K562 (cell line): Measurements from ENCODE around the gene BRCC3. TPM values are rescaled to one million over a fixed set of nuclear protein-coding genes. Genes with fewer than 3 reads are reported as not detected.

ENCODE experiments used
- ATAC-seq: fragments of 200-7000 bp; cut with Tn5 transposase; 3 replicates; pipeline ENCODE4 v1.9.1; 2020; ENCODE audit warnings: moderate library complexity
- BruUV-seq: library from RNA; stranded (reverse); fragments of 400-500 nt; replicated peaks from 2 replicates; lab custom pipeline; 2021; lab: Mats Ljungman, UMichigan
- CTCF ChIA-PET: fragments of 300-600 bp; formaldehyde crosslinking; extraction: SDS; loops from one replicate; lab custom pipeline; 2021; ENCODE audit warnings: low intra/inter-chr PET ratio; lab: Yijun Ruan, JAX
- POLR2A ChIA-PET: fragments of 300-600, 350-650 bp; sonication (Branson Sonifier 250); formaldehyde crosslinking; extraction: SDS; loops from one replicate; lab custom pipeline; 2021; ENCODE audit warnings: antibody characterized with exemption, inconsistent platforms; lab: Yijun Ruan, JAX
- DNase-seq, 4 experiments: peaks; one replicate each; pipeline versions ENCODE4 v3.0.0 to v3.0.0-alpha.2; 2011 to 2018; ENCODE audit warnings: low spot score in 3 of 4, mixed read lengths in 3 of 4; ENCODE audit errors: extremely low read depth in 1 of 4
- FAIRE-seq: peaks from 2 replicates; lab custom pipeline; 2011; peaks lifted over from hg19 to GRCh38; lab: Jason Lieb, UNC
- H2AFZ ChIP-seq: 2 replicates; pipeline ENCODE4 v1.6.0; 2011; ENCODE audit warnings: low read depth, low read length, control low read depth, inconsistent platforms
- H3K27ac ChIP-seq: fragments of 200-600 bp; 3 replicates; pipeline ENCODE4 v1.8.0; 2011; ENCODE audit warnings: low read depth, mild to moderate bottlenecking, control low read depth, inconsistent platforms, low read length, moderate library complexity, mixed read lengths; ENCODE audit errors: extremely low read depth
- H3K27me3 ChIP-seq, 2 experiments: fragments of 300-600 bp in 1 of 2; 2 replicates in 1 of 2; 3 replicates in 1 of 2; pipeline versions ENCODE4 v1.6.0 to v1.8.0; 2011; ENCODE audit warnings: inconsistent platforms in 2 of 2, low read length in 2 of 2, mild to moderate bottlenecking in 1 of 2, mixed read lengths in 1 of 2, moderate library complexity in 1 of 2; ENCODE audit not compliant: control insufficient read depth in 2 of 2, insufficient read depth in 2 of 2
- H3K36me3 ChIP-seq: fragments of 300-600 bp; 3 replicates; pipeline ENCODE4 v1.8.0; 2011; ENCODE audit warnings: mild to moderate bottlenecking, low read length, inconsistent platforms; ENCODE audit not compliant: control insufficient read depth, insufficient read depth
- H3K4me1 ChIP-seq, 2 experiments: fragments of 200-600 bp in 1 of 2; replicated peaks in 1 of 2; 2 replicates in 1 of 2; 3 replicates in 1 of 2; pipeline versions ENCODE4 v1.5.1 to v1.8.0; 2011; ENCODE audit warnings: inconsistent platforms in 2 of 2, low read length in 2 of 2, mild to moderate bottlenecking in 1 of 2, mixed read lengths in 1 of 2, moderate library complexity in 1 of 2; ENCODE audit not compliant: control insufficient read depth in 2 of 2, insufficient read depth in 2 of 2
- H3K4me2 ChIP-seq: 2 replicates; pipeline ENCODE4 v1.6.1; 2011; ENCODE audit warnings: low read length, control low read depth, inconsistent platforms, mixed read lengths; ENCODE audit not compliant: insufficient read depth
- H3K4me3 ChIP-seq: fragments of 200-600 bp; sonication (generic), shearing (Covaris generic); 2 replicates; pipeline ENCODE4 v1.5.1; 2016; ENCODE audit warnings: control low read depth, inconsistent platforms
- H3K79me2 ChIP-seq: fragments of 200-600 bp; 3 replicates; pipeline ENCODE4 v1.8.0; 2011; ENCODE audit warnings: low read length, inconsistent platforms; ENCODE audit not compliant: control insufficient read depth, insufficient read depth
- H3K9ac ChIP-seq, 2 experiments: 2 replicates each; pipeline versions ENCODE4 v1.6.0 to v1.6.1; 2011; ENCODE audit warnings: low read depth in 2 of 2, low read length in 2 of 2, control low read depth in 1 of 2, inconsistent platforms in 1 of 2, mild to moderate bottlenecking in 1 of 2, mixed read lengths in 1 of 2; ENCODE audit not compliant: insufficient read depth in 1 of 2
- H3K9me1 ChIP-seq: one replicate; pipeline ENCODE4 v1.6.0; 2011; ENCODE audit warnings: inconsistent platforms, mild to moderate bottlenecking, low read length, moderate library complexity; ENCODE audit not compliant: control insufficient read depth, insufficient read depth
- H3K9me3 ChIP-seq: replicated peaks from 2 replicates; pipeline ENCODE4 v1.5.1; 2011; ENCODE audit warnings: low read depth, low read length, inconsistent platforms; ENCODE audit not compliant: control insufficient read depth, insufficient read depth
- H4K20me1 ChIP-seq: replicated peaks from 2 replicates; pipeline ENCODE4 v1.6.1; 2011; ENCODE audit warnings: low read length, inconsistent platforms, mixed read lengths; ENCODE audit not compliant: control insufficient read depth, insufficient read depth
- CEBPB ChIP-seq: fragments of 450-650 bp; IDR thresholded peaks from 2 replicates; pipeline ENCODE4 v1.6.1; 2016; ENCODE audit warnings: missing genetic modification characterization, missing compliant biosample characterization
- NONO ChIP-seq, 2 experiments: fragments of 200-400 bp in 1 of 2; fragments of 450-650 bp in 1 of 2; formaldehyde crosslinking in 1 of 2; IDR thresholded peaks; 2 replicates each; pipeline ENCODE4 v1.6.1; 2017; ENCODE audit warnings: low read depth in 2 of 2, mild to moderate bottlenecking in 2 of 2, moderate library complexity in 2 of 2, low read length in 1 of 2
- NR2C2 ChIP-seq, 2 experiments: fragments of 200-800 bp in 1 of 2; sonication (Bioruptor generic) in 1 of 2; sonication (generic) in 1 of 2; formaldehyde crosslinking in 1 of 2; IDR thresholded peaks; 2 replicates each; pipeline versions ENCODE4 v1.6.1 to v1.8.0; 2016 to 2022; ENCODE audit warnings: mild to moderate bottlenecking in 1 of 2, missing compliant biosample characterization in 1 of 2, missing genetic modification characterization in 1 of 2, missing genetic modification reagents in 1 of 2
- POU5F1 ChIP-seq: fragments of 150-350 bp; IDR thresholded peaks from 2 replicates; pipeline ENCODE4 v1.6.1; 2014; ENCODE audit warnings: borderline replicate concordance, low read length, low read depth, mild to moderate bottlenecking; ENCODE audit not compliant: partially characterized antibody
- PTRF ChIP-seq: fragments of 450-650 bp; IDR thresholded peaks from 2 replicates; pipeline ENCODE4 v1.6.1; 2016; ENCODE audit warnings: mild to moderate bottlenecking, missing genetic modification characterization, missing compliant biosample characterization
- SIN3A ChIP-seq, 2 experiments: fragments of 150-350 bp in 1 of 2; IDR thresholded peaks; 2 replicates each; pipeline ENCODE4 v1.6.1; 2011 to 2016; ENCODE audit warnings: borderline replicate concordance in 2 of 2, low read depth in 2 of 2, low read length in 2 of 2, mild to moderate bottlenecking in 2 of 2, moderate library complexity in 2 of 2; ENCODE audit not compliant: control insufficient read depth in 1 of 2
- SMAD2 ChIP-seq: fragments of 150-350 bp; IDR thresholded peaks from 2 replicates; pipeline ENCODE4 v1.6.1; 2014; ENCODE audit warnings: low read depth, mild to moderate bottlenecking, low read length
- SP1 ChIP-seq: sonication (generic); formaldehyde crosslinking; IDR thresholded peaks from 2 replicates; pipeline ENCODE4 v1.8.1; 2022; ENCODE audit warnings: mild to moderate bottlenecking, missing genetic modification reagents
- ZBTB9 ChIP-seq: fragments of 450-650 bp; formaldehyde crosslinking; IDR thresholded peaks from 2 replicates; pipeline ENCODE4 v1.4.0; 2020; ENCODE audit warnings: mild to moderate bottlenecking, moderate library complexity
- WGBS: fragments of 100-300 bp; shearing (Covaris generic); methylation state at CpG from one replicate; pipeline ENCODE4 v1.1.6; 2016; ENCODE audit warnings: low coverage, mixed read lengths; ENCODE audit not compliant: insufficient coverage; ENCODE audit errors: missing lambda C conversion rate; 5-methylcytosine and 5-hydroxymethylcytosine counted together
- in situ Hi-C: fragments of 300-500 bp; cut with MboI; formaldehyde crosslinking; loops from 4 replicates; pipeline ENCODE4 v1.15.0; 2018; ENCODE audit warnings: inconsistent platforms, mixed read lengths
- intact Hi-C: fragments of 100-400 bp; cut with micrococcal nuclease; formaldehyde crosslinking; loops from 2 replicates; pipeline ENCODE4 v1.14.2; 2022
- polyA plus RNA-seq, 8 experiments: library from polyadenylated mRNA; depleted of rRNA in 4 of 8; stranded (reverse) in 5 of 8; unstranded in 3 of 8; fragments of >200 nt; fragmentation: Nextera tagmentation in 2 of 8; fragmentation: Illumina TruSeq in 1 of 8; extraction: Ambion mirVana in 2 of 8; extraction: Trizol in 1 of 8; gene quantifications; 2 replicates each; pipeline versions ENCODE4 v1.2.1 to v1.2.3, GENCODE V29; 2011 to 2014; ENCODE audit warnings: inconsistent platforms in 1 of 8, missing spikeins in 1 of 8
- total RNA-seq, 7 experiments: library from RNA; depleted of rRNA in 6 of 7; stranded (reverse); fragments of >200 nt in 6 of 7; fragmentation: Illumina TruSeq in 2 of 7; extraction: Trizol in 2 of 7; gene quantifications; 2 replicates each; pipeline versions ENCODE4 v1.2.1 to v1.2.3, GENCODE V29; 2011 to 2021; ENCODE audit warnings: low replicate concordance in 1 of 7
- TF ChIP-seq, protein P1 (sequence below): fragments of 250-450 bp; sonication (Bioruptor Pico); IDR thresholded peaks from 2 replicates; pipeline ENCODE4 v1.4.0; 2020; ENCODE audit warnings: borderline replicate concordance
- TF ChIP-seq, protein P2 (sequence below): fragments of 450-650 bp; IDR thresholded peaks from 2 replicates; pipeline ENCODE4 v1.6.1; 2016; ENCODE audit warnings: low read depth, mild to moderate bottlenecking, moderate library complexity
- TF ChIP-seq, protein P3 (sequence below): fragments of 250-450 bp; sonication (Bioruptor Pico); IDR thresholded peaks from 2 replicates; pipeline ENCODE4 v1.4.0; 2020; ENCODE audit warnings: mild to moderate bottlenecking, moderate library complexity, borderline replicate concordance

Gene BRCC3
- total and polyA plus RNA-seq, 9 of the 15 experiments (the other 6 are each of a cell fraction or from before 2014, with no cell fraction given), result 9.6 to 44.8 (median 26.7) TPM

GRCh38 chrX:155026727-155027508, 44.4 kb upstream of the BRCC3 start, which contains the start of gene FUNDC2:
TSS of gene FUNDC2 (plus strand) at chrX:155026844. CDS start at chrX:155026939, 95 bp downstream.
- Histone ChIP-seq H3K4me3 (peak within 1 kb of the TSS; percentile 51), H3K9me1 (no peaks in the 10 kb centered on the region), H3K9me3 (no peaks in the 10 kb centered on the region), H4K20me1 (no peaks in the 10 kb centered on the region), H3K4me2 (peak within 1 kb of the TSS; percentile 82), H2AFZ (peak within 1 kb of the TSS; percentile 84), H3K4me1 (peaks cover 14 to 29% of the 10 kb centered on the region in 2 experiments), H3K9ac (peak within 1 kb of the TSS; percentile 93 to 97), H3K27ac (peak within 1 kb of the TSS; percentile 95), H3K27me3 (no peaks in the 10 kb centered on the region), H3K79me2 (peaks cover 49% of the 10 kb centered on the region), H3K36me3 (no peaks in the 10 kb centered on the region)
- WGBS, result 3% methylated on average over 36 of the region's 82 CpGs
- no TSS peak for BruUV-seq
- DNase-seq (peak; percentile 91 to 97 (median 94)), FAIRE-seq (peak; percentile 85), ATAC-seq (peak; percentile 87)
- in situ Hi-C loops, result no loop called here
- intact Hi-C loops, result loop anchor here (2.0 kb wide), 1 partner anchor 40 kb away; no protein-coding TSS in a partner anchor
- POLR2A ChIA-PET, result interaction anchor here (0.5 to 1.4 kb wide), 10 partner anchors 9 to 678 kb away, joined by 3 to 6 read pairs (median 3); no protein-coding TSS in a partner anchor
- CTCF ChIA-PET, result interaction anchor here (0.6 kb wide), 1 partner anchor 43 kb away, joined by 3 read pairs; no protein-coding TSS in a partner anchor
- TF ChIP-seq, protein P1, sequence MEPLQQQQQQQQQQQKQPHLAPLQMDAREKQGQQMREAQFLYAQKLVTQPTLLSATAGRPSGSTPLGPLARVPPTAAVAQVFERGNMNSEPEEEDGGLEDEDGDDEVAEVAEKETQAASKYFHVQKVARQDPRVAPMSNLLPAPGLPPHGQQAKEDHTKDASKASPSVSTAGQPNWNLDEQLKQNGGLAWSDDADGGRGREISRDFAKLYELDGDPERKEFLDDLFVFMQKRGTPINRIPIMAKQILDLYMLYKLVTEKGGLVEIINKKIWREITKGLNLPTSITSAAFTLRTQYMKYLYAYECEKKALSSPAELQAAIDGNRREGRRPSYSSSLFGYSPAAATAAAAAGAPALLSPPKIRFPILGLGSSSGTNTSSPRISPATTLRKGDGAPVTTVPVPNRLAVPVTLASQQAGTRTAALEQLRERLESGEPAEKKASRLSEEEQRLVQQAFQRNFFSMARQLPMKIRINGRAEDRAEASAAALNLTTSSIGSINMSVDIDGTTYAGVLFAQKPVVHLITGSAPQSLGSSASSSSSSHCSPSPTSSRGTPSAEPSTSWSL (CRISPR knock-in tag), result no peak
- peak; percentile 54; the same call in 1 of the 2 replicates for TF ChIP-seq NR2C2 (CRISPR knock-in tag; IDR thresholded peaks at IDR 0.05)
- peak; percentile 40; the same call in 1 of the 2 replicates for TF ChIP-seq NR2C2 (tag; IDR thresholded peaks at IDR 0.05)
- TF ChIP-seq SIN3A (IDR thresholded peaks at IDR 0.05; ENCODE audit: borderline replicate concordance in 2 of 2, control insufficient read depth in 1 of 2, low read depth in 2 of 2, low read length in 2 of 2), result peak; percentile 64 to 72; a peak in 2 of 4 replicates
- TF ChIP-seq, protein P2, sequence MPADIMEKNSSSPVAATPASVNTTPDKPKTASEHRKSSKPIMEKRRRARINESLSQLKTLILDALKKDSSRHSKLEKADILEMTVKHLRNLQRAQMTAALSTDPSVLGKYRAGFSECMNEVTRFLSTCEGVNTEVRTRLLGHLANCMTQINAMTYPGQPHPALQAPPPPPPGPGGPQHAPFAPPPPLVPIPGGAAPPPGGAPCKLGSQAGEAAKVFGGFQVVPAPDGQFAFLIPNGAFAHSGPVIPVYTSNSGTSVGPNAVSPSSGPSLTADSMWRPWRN, result no peak; the same call in 1 of the 2 replicates
- TF ChIP-seq SMAD2, result no peak
- 0 out of 2 replicates have a peak, but pooled peaks have one; percentile 10 for TF ChIP-seq ZBTB9
- peak in 1 of 2 experiments; percentile 69 for TF ChIP-seq NONO (IDR thresholded peaks at IDR 0.05; ENCODE audit: low read depth in 2 of 2, low read length in 1 of 2)
- peak; percentile 82 for TF ChIP-seq SP1 (CRISPR knock-in tag)
- TF ChIP-seq CEBPB (tag), result no peak
- no peak for TF ChIP-seq POU5F1
- TF ChIP-seq, protein P3, sequence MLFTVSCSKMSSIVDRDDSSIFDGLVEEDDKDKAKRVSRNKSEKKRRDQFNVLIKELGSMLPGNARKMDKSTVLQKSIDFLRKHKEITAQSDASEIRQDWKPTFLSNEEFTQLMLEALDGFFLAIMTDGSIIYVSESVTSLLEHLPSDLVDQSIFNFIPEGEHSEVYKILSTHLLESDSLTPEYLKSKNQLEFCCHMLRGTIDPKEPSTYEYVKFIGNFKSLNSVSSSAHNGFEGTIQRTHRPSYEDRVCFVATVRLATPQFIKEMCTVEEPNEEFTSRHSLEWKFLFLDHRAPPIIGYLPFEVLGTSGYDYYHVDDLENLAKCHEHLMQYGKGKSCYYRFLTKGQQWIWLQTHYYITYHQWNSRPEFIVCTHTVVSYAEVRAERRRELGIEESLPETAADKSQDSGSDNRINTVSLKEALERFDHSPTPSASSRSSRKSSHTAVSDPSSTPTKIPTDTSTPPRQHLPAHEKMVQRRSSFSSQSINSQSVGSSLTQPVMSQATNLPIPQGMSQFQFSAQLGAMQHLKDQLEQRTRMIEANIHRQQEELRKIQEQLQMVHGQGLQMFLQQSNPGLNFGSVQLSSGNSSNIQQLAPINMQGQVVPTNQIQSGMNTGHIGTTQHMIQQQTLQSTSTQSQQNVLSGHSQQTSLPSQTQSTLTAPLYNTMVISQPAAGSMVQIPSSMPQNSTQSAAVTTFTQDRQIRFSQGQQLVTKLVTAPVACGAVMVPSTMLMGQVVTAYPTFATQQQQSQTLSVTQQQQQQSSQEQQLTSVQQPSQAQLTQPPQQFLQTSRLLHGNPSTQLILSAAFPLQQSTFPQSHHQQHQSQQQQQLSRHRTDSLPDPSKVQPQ (CRISPR knock-in tag), result no peak
- TF ChIP-seq PTRF (tag), result no peak
